Thoracic aorta (tissue), 2 donors: ENCODE results near the gene RBBP8NL. TPM values are rescaled to one million over a fixed set of nuclear protein-coding genes. Genes with fewer than 3 reads are reported as not detected.

Source experiments
- ATAC-seq: fragments of 150-250 bp; one replicate; pipeline ENCODE4 v1.8.0; 2017; ENCODE audit warnings: low read depth; ENCODE audit not compliant: insufficient number of reproducible peaks, low FRiP score
- DNase-seq: peaks from one replicate; pipeline ENCODE4 v3.0.0-alpha.2; 2020; ENCODE audit warnings: low spot score
- H3K27ac ChIP-seq, 2 donors: fragments of 200-600 bp; sonication (generic); 1 replicate in 1 of 2; 2 replicates in 1 of 2; pipeline ENCODE4 v1.5.1; 2016; ENCODE audit warnings: mild to moderate bottlenecking in 2 of 2, moderate library complexity in 2 of 2
- H3K27me3 ChIP-seq: fragments of 200-600 bp; sonication (generic); replicated peaks from 2 replicates; pipeline ENCODE4 v1.6.0; 2016; ENCODE audit warnings: mild to moderate bottlenecking; ENCODE audit not compliant: insufficient read depth
- H3K36me3 ChIP-seq: fragments of 200-600 bp; sonication (generic); one replicate; pipeline ENCODE4 v1.5.1; 2016
- H3K4me1 ChIP-seq, 2 donors: fragments of 200-600 bp; sonication (generic); 1 replicate in 1 of 2; 2 replicates in 1 of 2; pipeline versions ENCODE4 v1.5.1 to v1.6.0; 2016; ENCODE audit warnings: low read depth in 2 of 2, mild to moderate bottlenecking in 1 of 2; ENCODE audit not compliant: control insufficient read depth in 1 of 2
- H3K4me3 ChIP-seq: fragments of 200-600 bp; sonication (generic); 2 replicates; pipeline ENCODE4 v1.5.1; 2016; ENCODE audit warnings: mild to moderate bottlenecking
- H3K9me3 ChIP-seq: fragments of 200-600 bp; sonication (generic); 2 replicates; pipeline ENCODE4 v1.5.1; 2016
- total RNA-seq, 2 donors: library from RNA; depleted of rRNA; stranded (reverse); fragments of >200 nt; gene quantifications; one replicate each; pipeline versions ENCODE4 v1.1.0 to v1.2.3, GENCODE V29; 2016
- TF ChIP-seq, protein P1 (sequence below): fragments of 200-600 bp; sonication (generic); IDR thresholded peaks from one replicate; pipeline ENCODE4 v1.5.1; 2019; ENCODE audit warnings: antibody characterized with exemption

Gene RBBP8NL
- total RNA-seq, 2 donors from 2014 or later: not detected

DNA sequence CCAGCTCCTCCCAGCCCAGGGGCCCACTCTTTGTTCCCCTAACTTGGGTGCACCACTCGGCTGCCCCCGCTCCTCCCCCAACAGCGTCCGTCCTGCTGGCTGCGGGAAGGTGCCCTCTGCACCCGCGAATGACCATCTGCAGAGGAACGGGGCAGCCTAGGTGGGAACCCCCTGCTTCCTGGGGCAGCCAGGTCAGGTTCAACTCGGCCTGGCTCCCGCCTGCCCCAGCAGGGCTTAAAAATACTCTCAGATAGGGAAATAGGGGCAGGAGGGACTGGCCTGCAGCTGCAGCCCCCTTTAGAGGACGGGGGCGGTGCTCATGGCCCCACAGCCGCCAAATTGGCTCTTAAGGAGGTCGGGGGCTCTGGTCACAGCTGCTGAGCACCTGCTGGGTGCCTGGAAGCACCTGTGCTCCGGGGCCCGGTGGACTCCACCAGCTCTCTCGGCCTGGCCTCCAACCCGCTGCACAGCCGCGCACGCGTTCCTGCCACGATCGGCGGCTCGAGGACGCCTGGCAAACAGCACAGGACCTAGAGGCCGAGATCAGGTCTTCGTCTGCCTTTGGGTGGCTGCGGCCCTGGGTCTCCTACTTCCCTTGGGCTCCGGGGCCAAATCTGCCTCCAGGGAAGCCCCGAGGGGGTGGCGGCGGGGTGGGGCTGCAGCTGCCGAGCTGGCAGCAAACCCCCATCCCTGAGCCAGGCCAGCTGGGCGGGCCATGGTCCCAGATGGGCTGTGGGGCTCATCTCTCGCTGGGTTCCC, 59.5 kb downstream of the RBBP8NL start:
- TF ChIP-seq, protein P1, sequence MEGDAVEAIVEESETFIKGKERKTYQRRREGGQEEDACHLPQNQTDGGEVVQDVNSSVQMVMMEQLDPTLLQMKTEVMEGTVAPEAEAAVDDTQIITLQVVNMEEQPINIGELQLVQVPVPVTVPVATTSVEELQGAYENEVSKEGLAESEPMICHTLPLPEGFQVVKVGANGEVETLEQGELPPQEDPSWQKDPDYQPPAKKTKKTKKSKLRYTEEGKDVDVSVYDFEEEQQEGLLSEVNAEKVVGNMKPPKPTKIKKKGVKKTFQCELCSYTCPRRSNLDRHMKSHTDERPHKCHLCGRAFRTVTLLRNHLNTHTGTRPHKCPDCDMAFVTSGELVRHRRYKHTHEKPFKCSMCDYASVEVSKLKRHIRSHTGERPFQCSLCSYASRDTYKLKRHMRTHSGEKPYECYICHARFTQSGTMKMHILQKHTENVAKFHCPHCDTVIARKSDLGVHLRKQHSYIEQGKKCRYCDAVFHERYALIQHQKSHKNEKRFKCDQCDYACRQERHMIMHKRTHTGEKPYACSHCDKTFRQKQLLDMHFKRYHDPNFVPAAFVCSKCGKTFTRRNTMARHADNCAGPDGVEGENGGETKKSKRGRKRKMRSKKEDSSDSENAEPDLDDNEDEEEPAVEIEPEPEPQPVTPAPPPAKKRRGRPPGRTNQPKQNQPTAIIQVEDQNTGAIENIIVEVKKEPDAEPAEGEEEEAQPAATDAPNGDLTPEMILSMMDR: no peak
- Histone ChIP-seq H3K27ac (peak overlapping the region; percentile 61 to 83), H3K27me3 (no peaks in the 10 kb centered on the region), H3K36me3 (no peaks in the 10 kb centered on the region), H3K4me1 (peaks cover 56 to 91% of the 10 kb centered on the region in 2 donors), H3K9me3 (no peaks in the 10 kb centered on the region), H3K4me3 (peak overlapping the region; percentile 97)
- DNase-seq: no peak
- no peak for ATAC-seq

DNA sequence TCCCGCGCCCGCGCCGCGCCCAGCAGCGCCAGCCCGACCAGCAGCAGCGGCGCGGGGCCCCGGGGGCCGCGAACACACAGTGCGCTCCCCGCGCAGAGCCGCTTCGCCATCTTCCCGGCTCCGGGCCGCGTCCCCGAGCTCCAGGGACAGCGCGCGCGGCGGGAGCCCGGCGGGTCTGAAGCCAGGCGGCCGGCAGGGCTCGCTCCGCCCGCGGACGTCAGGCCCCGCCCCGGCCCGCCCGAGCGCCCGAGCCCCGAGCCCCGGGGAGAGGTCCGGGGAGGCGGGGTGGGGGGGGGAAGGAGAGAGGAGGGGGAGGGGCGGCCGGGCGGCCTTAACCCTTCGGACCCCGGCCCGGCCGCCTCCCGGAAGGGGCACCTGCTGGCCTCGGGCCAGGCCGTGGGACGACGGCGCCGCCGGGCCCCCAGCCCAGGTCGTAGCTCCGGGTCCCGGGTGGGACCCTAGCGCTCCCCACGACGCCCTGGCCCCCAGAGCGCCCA, 60.2 kb downstream of the RBBP8NL start, which contains the start of gene LAMA5:
LAMA5 (minus strand) TSS at position 177 of the 497 bp plus-strand sequence; CDS start at position 110, 67 bp downstream.
- no peak for ATAC-seq
- peaks cover 56 to 92% of the 10 kb centered on the region in 2 donors for H3K4me1 ChIP-seq
- no peak for DNase-seq

DNA sequence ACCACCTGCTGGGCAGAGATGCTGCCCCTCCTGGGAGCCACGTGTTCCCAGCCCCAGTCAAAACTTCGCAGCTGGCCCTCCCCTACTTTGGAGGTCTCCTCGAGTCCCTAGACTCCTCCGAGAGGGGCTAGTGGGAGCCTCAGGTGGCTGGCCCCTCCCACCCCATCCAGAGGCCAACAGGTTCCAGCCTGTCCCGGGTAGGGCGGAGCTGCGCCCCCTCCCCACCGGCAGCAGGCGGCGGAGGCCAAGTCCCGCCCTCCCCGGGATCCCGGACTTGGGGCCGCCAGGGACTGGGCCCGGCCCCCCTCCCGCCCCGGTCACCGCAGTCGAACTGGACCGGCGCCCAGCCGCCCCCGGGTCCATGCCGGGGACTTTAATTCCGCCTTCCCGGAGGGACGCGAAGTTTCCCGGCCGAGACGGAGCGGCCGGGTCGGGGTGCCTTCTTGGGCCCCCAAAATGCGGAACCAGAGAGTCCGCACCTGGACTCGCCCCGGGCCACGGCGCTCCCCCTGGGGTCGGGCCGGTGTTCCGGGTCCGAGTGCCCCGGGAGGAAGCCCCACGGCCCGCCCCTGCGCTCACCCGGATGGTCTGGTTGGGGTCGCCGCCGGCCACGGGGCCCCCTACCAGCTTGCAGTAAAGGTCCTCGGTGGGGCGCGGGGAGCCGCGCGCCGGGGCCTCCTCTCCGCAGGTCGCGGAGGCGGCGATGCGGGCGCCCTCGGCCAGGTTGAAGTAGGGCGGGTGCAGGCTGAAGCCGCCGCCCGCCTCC, 60.8 kb downstream of the RBBP8NL start:
- Histone ChIP-seq H3K4me3 (peak overlapping the region; percentile 97), H3K4me1 (peaks cover 58 to 92% of the 10 kb centered on the region in 2 donors)
- ATAC-seq: no peak

More for the DNA sequence above, 60.2 kb downstream of the RBBP8NL start, which contains the start of gene LAMA5:
- H3K9me3 ChIP-seq: no peaks in the 10 kb centered on the region
- peak within 1 kb of the TSS; percentile 83 to 95 for H3K27ac ChIP-seq
- no peaks in the 10 kb centered on the region for H3K36me3 ChIP-seq
- H3K4me3 ChIP-seq: peak within 1 kb of the TSS; percentile 97
- H3K27me3 ChIP-seq: no peaks in the 10 kb centered on the region
- TF ChIP-seq, protein P1: no peak

DNA sequence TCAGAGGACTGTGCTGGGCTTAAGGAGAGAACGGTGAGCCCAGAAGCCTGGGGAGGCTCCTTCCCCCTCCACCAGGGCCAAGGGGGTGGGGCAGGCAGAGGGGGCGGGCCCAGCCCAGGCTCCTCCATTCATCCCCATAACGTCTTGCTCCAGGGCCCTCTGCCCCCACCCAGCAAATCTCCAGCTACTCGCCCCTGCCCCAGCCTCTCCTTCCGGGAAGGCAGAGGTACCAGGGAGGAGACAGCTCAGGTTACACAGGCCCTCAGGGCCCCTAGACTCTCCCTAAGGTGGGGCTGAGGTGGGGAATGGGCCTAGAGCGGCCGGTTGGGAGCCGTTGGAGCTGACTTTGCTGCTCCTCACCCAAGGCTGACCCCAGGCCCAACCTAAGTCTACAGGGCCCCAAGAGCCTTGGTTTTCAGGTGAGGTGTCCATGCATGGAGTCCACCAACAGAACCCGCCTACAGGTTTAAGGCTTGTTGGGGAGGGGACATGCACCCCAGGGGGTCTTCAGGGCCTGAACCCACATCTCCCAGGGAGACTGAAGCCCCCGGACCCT, 61.4 kb downstream of the RBBP8NL start:
- peak; percentile 15 for ATAC-seq
- TF ChIP-seq, protein P1: no peak
- H3K4me1 ChIP-seq: peaks cover 62 to 92% of the 10 kb centered on the region in 2 donors
- no peaks in the 10 kb centered on the region for H3K9me3 ChIP-seq
- peak overlapping the region; percentile 83 to 95 for H3K27ac ChIP-seq
- DNase-seq: no peak
- H3K36me3 ChIP-seq: no peaks in the 10 kb centered on the region
- H3K27me3 ChIP-seq: no peaks in the 10 kb centered on the region
- H3K4me3 ChIP-seq: peak overlapping the region; percentile 97

More for the DNA sequence above, 60.8 kb downstream of the RBBP8NL start:
- TF ChIP-seq, protein P1: no peak
- Histone ChIP-seq H3K27ac (peak overlapping the region; percentile 83 to 95), H3K27me3 (no peaks in the 10 kb centered on the region), H3K9me3 (no peaks in the 10 kb centered on the region), H3K36me3 (no peaks in the 10 kb centered on the region)
- no peak for DNase-seq
